ENCODE measurements around the gene DCC.

DCC gene

DNA sequence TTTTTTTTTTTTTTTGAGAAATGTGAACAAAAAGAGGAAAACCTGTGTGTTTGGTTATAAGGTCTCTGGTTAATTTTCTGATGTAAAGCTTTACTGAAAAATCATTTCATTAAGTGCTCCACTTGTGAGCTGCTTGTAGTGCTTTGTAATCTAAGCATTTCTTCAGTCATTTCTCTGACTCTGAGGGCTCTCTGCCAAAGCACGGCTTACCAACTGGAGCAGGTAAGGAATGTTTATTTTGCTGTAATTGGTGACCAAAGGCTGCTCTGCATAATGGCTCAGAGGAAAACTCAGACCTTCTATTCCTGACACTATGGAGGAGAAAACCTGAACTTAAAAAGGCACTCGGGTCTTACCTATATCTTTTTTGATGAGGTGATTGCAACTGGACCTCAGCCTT, 1035.6 kb downstream of the DCC start:
- H3K27me3 ChIP-seq (replicated peaks; ENCODE audit: control insufficient read depth, insufficient read depth, low read length), result no peaks in the 10 kb centered on the region
- H3K4me3 ChIP-seq (replicated peaks; ENCODE audit: low read depth, low read length), result no peak overlapping the region
- TF ChIP-seq, protein P1, sequence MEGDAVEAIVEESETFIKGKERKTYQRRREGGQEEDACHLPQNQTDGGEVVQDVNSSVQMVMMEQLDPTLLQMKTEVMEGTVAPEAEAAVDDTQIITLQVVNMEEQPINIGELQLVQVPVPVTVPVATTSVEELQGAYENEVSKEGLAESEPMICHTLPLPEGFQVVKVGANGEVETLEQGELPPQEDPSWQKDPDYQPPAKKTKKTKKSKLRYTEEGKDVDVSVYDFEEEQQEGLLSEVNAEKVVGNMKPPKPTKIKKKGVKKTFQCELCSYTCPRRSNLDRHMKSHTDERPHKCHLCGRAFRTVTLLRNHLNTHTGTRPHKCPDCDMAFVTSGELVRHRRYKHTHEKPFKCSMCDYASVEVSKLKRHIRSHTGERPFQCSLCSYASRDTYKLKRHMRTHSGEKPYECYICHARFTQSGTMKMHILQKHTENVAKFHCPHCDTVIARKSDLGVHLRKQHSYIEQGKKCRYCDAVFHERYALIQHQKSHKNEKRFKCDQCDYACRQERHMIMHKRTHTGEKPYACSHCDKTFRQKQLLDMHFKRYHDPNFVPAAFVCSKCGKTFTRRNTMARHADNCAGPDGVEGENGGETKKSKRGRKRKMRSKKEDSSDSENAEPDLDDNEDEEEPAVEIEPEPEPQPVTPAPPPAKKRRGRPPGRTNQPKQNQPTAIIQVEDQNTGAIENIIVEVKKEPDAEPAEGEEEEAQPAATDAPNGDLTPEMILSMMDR (IDR thresholded peaks at IDR 0.05; ENCODE audit: insufficient read depth, low read length, poor library complexity, severe bottlenecking), result no peak
- no peaks in the 10 kb centered on the region for H3K36me3 ChIP-seq (ENCODE audit: control insufficient read depth, insufficient read depth, low read length)
- DNase-seq (ENCODE audit: extremely low read depth, insufficient read length), result no peak

DNA sequence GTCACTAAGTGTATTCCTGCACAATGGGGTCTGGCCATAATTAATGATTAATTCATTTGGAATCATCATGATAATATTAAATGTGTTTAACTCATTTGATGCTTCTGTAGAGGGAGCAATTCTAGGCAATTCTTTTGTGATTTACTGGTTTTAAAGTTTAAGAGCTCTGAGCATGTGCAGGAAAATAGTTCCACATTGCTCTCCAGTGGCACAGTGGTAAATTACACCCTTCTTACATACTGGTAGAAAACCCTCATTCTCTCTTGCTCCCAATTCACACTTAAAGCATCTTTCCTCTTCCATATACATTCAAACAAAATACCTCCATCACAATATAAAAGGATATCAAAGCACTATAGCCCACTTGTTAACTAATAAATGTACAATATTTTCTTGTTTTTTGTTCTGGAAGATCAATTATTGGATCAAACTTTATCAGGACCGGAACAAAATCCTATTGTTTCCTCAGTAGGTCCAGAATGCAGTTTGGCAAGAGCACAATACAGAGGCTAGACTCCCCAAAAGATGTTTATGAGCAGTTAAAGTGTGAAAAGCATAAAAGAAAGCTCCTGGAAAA, 1040.2 kb downstream of the DCC start:
- no peaks in the 10 kb centered on the region for H3K27me3 ChIP-seq (replicated peaks; ENCODE audit: control insufficient read depth, insufficient read depth, low read length)
- H3K4me3 ChIP-seq (replicated peaks; ENCODE audit: low read depth, low read length), result no peak overlapping the region
- no peak for DNase-seq (ENCODE audit: extremely low read depth, insufficient read length)
- TF ChIP-seq, protein P1 (IDR thresholded peaks at IDR 0.05; ENCODE audit: insufficient read depth, low read length, poor library complexity, severe bottlenecking), result peak; percentile 55
- H3K36me3 ChIP-seq (ENCODE audit: control insufficient read depth, insufficient read depth, low read length), result no peaks in the 10 kb centered on the region

DNA sequence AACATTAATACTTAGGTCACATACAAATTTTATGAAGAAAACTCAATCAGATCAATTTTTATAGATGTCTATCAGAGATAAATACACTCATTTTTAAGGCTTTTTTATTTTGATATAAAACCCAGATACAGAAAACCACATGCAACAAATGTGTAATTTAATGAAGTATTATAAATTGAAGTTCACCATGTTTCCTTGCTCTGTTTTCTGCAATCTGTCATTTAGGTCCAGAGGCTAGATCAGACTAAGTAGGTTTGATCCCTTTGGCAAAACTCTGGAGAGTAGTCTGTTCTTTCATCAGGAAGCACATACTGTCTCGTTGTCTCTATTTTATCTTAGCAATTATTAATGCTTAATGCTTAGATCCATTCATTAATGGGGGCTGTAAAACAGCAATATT, 1042.9 kb downstream of the DCC start:
- DNase-seq (ENCODE audit: extremely low read depth, insufficient read length), result no peak
- H3K36me3 ChIP-seq (ENCODE audit: control insufficient read depth, insufficient read depth, low read length), result no peaks in the 10 kb centered on the region
- TF ChIP-seq, protein P1 (IDR thresholded peaks at IDR 0.05; ENCODE audit: insufficient read depth, low read length, poor library complexity, severe bottlenecking), result no peak
- no peaks in the 10 kb centered on the region for H3K27me3 ChIP-seq (replicated peaks; ENCODE audit: control insufficient read depth, insufficient read depth, low read length)
- no peak overlapping the region for H3K4me3 ChIP-seq (replicated peaks; ENCODE audit: low read depth, low read length)

DNA sequence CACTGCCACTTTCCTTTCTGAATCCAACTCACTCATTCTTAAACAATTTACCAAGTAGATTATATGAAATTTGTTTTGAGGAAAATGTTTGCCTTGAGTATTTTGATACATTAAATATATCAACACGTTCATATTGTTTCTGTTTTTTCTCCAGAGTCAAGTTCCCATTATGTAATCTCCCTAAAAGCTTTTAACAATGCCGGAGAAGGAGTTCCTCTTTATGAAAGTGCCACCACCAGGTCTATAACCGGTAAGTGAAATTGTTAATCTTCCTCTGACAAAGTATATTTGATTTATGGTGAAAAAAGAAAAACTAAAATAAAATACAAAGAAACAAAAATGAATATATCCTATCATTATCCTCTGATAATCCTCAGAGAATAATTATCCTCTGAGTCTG, 1045.9 kb downstream of the DCC start:
- H3K27me3 ChIP-seq (replicated peaks; ENCODE audit: control insufficient read depth, insufficient read depth, low read length), result no peaks in the 10 kb centered on the region
- no peak for DNase-seq (ENCODE audit: extremely low read depth, insufficient read length)
- TF ChIP-seq, protein P1 (IDR thresholded peaks at IDR 0.05; ENCODE audit: insufficient read depth, low read length, poor library complexity, severe bottlenecking), result no peak
- no peaks in the 10 kb centered on the region for H3K36me3 ChIP-seq (ENCODE audit: control insufficient read depth, insufficient read depth, low read length)
- H3K4me3 ChIP-seq (replicated peaks; ENCODE audit: low read depth, low read length), result no peak overlapping the region

DNA sequence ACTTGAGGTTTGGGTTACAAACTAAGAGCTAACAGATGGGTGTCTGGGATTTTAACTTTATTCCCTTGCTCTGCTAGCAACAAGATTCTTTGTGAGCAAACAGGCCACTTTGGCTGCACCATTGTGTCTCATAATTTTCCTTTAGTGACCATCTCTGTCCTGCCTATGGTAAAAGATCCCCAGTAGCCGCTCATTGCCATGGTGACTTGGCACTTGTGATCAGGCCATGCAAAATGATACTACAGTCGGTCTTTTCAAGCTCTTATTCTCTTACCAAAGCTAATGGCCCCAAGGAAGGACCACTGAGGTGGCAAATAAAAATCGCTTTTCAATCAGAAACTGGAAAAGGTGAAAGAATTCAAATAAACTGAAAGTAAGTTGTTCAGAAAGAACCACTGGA, 1047.6 kb downstream of the DCC start:
- Histone ChIP-seq H3K36me3 (ENCODE audit: control insufficient read depth, insufficient read depth, low read length) (no peaks in the 10 kb centered on the region), H3K4me3 (replicated peaks; ENCODE audit: low read depth, low read length) (no peak overlapping the region), H3K27me3 (replicated peaks; ENCODE audit: control insufficient read depth, insufficient read depth, low read length) (no peaks in the 10 kb centered on the region)
- TF ChIP-seq, protein P1 (IDR thresholded peaks at IDR 0.05; ENCODE audit: insufficient read depth, low read length, poor library complexity, severe bottlenecking), result no peak
- no peak for DNase-seq (ENCODE audit: extremely low read depth, insufficient read length)

DNA sequence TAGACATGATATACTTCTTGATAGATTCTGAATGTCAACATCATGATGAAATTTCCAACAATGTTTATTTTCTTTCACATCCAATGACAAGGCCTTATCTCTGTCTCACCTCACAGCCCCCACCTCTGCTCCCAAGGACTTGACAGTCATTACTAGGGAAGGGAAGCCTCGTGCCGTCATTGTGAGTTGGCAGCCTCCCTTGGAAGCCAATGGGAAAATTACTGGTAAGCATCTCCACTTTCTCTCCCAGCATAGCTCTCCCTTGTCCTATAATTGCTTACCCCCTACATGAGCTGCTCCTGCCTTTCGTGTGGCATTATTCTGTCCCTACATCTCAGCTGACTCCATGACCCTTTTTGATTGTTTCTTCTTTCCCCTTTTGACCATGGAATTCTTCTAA, 1062.7 kb downstream of the DCC start:
- TF ChIP-seq, protein P1 (IDR thresholded peaks at IDR 0.05; ENCODE audit: insufficient read depth, low read length, poor library complexity, severe bottlenecking), result no peak
- Histone ChIP-seq H3K27me3 (replicated peaks; ENCODE audit: control insufficient read depth, insufficient read depth, low read length) (no peaks in the 10 kb centered on the region), H3K4me3 (replicated peaks; ENCODE audit: low read depth, low read length) (no peak overlapping the region), H3K36me3 (ENCODE audit: control insufficient read depth, insufficient read depth, low read length) (no peaks in the 10 kb centered on the region)
- no peak for DNase-seq (ENCODE audit: extremely low read depth, insufficient read length)

Data from GM06990 (cell line).